Forelimb muscle (tissue), 1 donor: ENCODE data around the gene PEAK3. TPM values are rescaled to one million over a fixed set of nuclear protein-coding genes. Genes with fewer than 3 reads are reported as not detected.

Source experiments
- DNase-seq: peaks from one replicate; pipeline ENCODE4 v3.0.0-alpha.2; 2013; ENCODE audit warnings: low read depth
- polyA plus RNA-seq: library from polyadenylated mRNA; unstranded; fragments of 120-200 nt; gene quantifications from one replicate; pipeline ENCODE4 v1.2.1, GENCODE V29; 2013; ENCODE audit not compliant: insufficient read length

The PEAK3 gene
- polyA plus RNA-seq: 0.05 TPM

GRCh38 chr19:2282062-2282861 lies at the start of gene PEAK3:
Gene PEAK3, minus strand, starts transcription at chr19:2282175. Its CDS starts 1,244 bp downstream, at chr19:2280931.
- no peak for DNase-seq

GRCh38 chr19:2330632-2331284 lies 48.8 kb upstream of the PEAK3 start:
- DNase-seq: no peak

DNA sequence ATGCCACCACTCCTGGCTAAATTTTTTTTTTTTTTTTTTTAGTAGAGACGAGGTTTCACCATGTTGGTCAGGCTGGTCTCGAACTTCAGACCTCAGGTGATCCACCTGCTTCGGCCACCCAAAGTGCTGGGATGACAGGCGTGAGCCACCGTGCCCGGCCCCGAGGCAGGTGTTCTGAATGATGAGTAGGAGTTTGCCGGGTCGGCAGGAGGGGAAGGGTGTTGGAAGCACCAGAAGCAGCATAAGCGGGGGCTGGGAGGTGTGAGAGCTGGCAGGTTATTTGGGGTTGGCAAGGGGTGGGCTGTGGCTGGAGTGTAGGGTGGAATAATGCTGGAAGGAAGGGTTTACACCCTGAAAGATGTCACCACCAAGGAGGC lies 48.3 kb upstream of the PEAK3 start:
- DNase-seq: no peak

- no peak for DNase-seq
These were observed 47.5 kb upstream of the PEAK3 start for GRCh38 chr19:2329501-2329916.

GRCh38 chr19:2329149-2329478 lies 47.1 kb upstream of the PEAK3 start:
- DNase-seq: no peak

- peak; percentile 67 for DNase-seq
These were observed 46.6 kb upstream of the PEAK3 start, which contains the start of the genes LSM7 and SPPL2B for GRCh38 chr19:2328401-2329148. Gene LSM7, minus strand, starts transcription at chr19:2328586. Its CDS starts 20 bp downstream, at chr19:2328566. Gene SPPL2B, plus strand, starts transcription at chr19:2328684. Its CDS starts 26 bp downstream, at chr19:2328710.

- DNase-seq: no peak
These were observed 45.9 kb upstream of the PEAK3 start for GRCh38 chr19:2327773-2328400.

- no peak for DNase-seq
These were observed 44.9 kb upstream of the PEAK3 start for GRCh38 chr19:2326699-2327360.

- DNase-seq: no peak
These were observed 43.5 kb upstream of the PEAK3 start for GRCh38 chr19:2325281-2326046.

- DNase-seq: no peak
These were observed 42.4 kb upstream of the PEAK3 start for GRCh38 chr19:2324220-2324948.

DNA sequence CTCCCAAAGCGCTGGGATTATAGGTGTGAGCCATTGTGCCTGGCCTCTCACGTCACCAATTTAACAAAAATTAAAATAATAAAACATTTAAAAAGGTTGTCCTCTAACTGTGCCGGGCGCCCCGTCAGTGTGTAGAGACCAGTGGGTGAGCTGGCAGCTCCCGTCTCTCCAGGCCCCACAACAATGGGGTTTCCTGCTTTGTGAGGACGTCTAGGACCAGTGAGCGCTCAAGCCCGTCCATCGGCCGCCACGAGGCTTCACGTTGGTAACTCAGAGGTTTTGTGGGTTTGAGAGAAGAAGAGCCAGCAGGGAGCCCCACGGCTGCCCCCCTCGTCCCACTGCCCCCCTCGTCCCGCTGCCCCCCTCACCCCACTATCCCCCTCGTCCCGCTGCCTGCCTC lies 41.7 kb upstream of the PEAK3 start:
- DNase-seq: no peak

DNA sequence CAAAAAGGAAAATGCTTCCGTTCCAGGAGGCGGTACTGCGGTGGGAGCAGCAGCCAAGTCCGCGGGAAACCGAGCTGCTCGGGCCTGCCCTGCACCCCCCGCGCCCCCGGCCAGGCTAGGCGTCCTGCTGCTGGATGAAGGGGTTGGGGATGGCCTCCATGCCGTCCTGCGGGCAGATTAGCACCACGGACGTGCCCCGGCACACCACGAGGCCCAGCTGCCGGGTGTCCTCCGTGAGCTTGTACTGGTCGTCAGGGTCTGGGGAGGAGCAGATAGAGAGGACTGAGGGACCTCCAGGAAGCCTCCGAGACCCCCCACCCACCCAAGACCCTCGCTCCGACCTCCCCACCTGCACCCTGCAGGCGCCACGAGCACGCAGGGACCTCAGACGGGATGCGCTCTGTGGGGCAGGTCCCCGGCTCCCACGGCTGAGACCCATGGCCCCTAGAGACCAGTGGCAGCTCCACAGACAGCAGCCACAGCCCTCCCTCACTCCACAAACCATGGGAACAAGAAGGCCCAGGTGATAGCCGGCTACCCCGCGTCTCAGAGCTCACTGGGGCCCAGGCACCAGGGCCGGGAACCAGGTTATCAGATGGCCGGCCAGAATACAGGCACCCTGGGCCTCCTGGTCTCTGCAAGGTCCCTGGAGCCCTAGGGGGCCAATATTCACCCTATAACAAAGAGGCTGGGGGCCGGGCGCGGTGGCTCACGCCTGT lies 39.7 kb upstream of the PEAK3 start:
- no peak for DNase-seq

- no peak for DNase-seq
These were observed 39.0 kb upstream of the PEAK3 start for GRCh38 chr19:2320939-2321338.

DNA sequence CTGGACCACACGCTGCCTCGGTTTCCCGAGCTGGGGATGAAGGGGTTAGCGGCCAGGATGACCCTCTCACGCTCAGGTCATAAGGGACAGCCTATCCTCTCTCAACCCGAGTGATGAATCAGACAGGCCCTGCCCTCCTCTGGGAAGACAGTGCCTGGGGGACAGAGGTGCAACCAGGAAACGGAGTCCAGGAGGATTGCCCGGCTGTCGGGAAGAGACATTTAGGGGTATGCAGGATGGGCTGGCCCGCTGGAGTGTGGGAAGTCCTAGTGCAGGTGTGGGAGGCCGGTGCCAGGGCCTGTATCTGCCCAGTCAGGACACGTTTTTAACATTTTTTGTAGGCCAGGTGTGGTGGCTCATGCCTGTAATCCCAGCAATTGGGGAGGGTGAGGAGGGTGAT lies 38.1 kb upstream of the PEAK3 start:
- no peak for DNase-seq

DNA sequence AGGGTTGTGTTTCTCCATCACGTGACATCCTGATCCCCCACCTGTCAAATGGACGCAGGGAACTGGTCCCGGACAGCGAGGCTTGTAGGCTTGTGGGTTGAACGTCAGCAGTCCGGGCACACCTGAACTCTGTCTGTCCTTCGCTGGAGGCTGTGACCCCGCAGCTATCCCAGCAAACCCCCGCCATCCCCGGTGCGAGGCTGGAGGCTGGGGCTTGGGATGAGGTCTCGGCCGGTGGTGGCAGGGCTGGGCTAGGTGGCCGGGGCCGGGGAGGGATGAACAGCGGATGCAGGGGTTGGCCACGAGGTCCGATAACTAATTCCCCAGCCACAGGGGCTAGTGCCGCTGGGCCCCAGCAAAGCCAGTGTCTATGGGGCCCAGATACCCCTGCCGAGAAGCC lies 37.6 kb upstream of the PEAK3 start:
- DNase-seq: no peak

DNA sequence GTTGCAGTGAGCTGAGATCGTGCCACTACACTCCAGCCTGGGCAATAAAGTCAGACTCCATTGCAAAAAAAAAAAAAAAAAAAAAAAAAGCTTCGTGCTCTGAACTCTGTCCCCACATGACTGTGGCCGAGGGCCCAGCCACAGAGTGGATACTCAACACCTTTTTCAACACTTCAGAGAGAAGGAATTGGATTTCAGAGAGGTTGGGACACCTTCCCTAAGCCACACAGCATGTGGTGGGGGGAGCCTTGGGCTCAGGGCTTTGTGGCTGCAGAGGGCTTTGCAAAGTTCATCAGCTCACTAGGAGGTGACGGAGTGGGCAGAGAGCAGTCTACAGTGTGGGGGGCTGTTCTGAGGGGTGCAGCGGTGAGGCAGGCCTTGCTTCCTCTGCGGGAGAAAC lies 36.9 kb upstream of the PEAK3 start:
- DNase-seq: no peak

DNA sequence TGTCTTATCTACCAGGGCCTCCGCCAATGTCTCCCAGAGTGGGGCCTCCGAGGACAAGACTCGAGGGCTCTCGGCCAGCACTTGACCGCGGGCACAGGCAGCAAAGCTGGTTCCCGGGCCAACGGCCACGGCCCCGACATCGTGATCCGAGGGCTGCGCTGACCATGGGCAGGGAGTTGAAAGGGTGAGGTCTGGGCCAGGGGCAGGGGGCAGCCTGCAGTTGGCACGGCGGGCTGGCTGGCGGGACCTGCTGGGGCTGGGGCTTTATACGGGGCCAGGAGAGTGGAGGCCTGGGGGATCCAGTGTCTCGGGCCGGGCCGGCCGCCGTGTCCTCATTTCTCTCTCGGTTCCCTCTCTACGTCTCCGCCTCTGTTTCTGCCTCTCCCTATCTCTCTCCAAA lies 35.8 kb upstream of the PEAK3 start:
- DNase-seq: no peak

GRCh38 chr19:2317300-2317699 lies 35.3 kb upstream of the PEAK3 start:
- no peak for DNase-seq

DNA sequence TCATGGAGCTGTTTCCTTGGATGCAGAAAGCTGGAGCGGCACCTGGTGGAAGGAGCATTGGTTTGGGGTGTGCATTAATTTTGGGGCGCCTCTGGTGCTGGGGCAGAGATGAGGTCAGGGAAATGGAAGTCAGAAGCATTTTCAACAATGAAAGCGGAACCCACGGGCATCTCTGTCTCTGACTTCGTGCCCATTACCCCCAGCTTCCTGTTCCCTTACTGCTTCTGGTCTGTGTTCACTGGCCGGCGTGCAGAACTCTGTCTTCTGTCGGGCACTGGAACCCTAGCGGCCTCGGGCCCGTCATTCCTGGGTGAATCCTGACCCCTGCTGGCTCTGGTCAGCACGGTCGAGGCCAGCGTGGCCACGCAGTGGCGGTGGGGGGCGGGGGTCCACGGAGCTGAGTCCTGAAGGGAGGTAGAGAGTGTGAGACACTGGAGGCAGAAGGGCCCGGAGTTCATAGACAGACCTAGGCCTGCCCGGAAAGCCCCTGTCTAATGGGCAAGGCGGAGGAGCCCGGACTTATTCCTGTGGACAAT lies 33.9 kb upstream of the PEAK3 start:
- DNase-seq: no peak
